ENCODE results near the gene CIAO2A.

Gene CIAO2A

GRCh38 chr15:64134345-64134829 lies 40.7 kb upstream of the CIAO2A start:
- no peak for DNase-seq (ENCODE audit: low read depth)
- no peak for TF ChIP-seq CTCF (IDR thresholded peaks at IDR 0.05; ENCODE audit: low read depth, low read length, missing control alignments)
- no peak overlapping the region for H3K4me3 ChIP-seq (ENCODE audit: low read depth, low read length)

GRCh38 chr15:64133623-64134344 lies 40.1 kb upstream of the CIAO2A start:
- no peak for DNase-seq (ENCODE audit: low read depth)
- no peak for TF ChIP-seq CTCF (IDR thresholded peaks at IDR 0.05; ENCODE audit: low read depth, low read length, missing control alignments)
- no peak overlapping the region for H3K4me3 ChIP-seq (ENCODE audit: low read depth, low read length)

- no peak overlapping the region for H3K4me3 ChIP-seq (ENCODE audit: low read depth, low read length)
- no peak for DNase-seq (ENCODE audit: low read depth)
- TF ChIP-seq CTCF (IDR thresholded peaks at IDR 0.05; ENCODE audit: low read depth, low read length, missing control alignments): no peak
Observed at GRCh38 chr15:64132217-64132616, 38.6 kb upstream of the CIAO2A start.

- DNase-seq (ENCODE audit: low read depth): no peak
- no peak for TF ChIP-seq CTCF (IDR thresholded peaks at IDR 0.05; ENCODE audit: low read depth, low read length, missing control alignments)
- H3K4me3 ChIP-seq (ENCODE audit: low read depth, low read length): no peak overlapping the region
Observed at GRCh38 chr15:64131547-64131946, 37.9 kb upstream of the CIAO2A start.

GRCh38 chr15:64130159-64130558 lies 36.5 kb upstream of the CIAO2A start:
- DNase-seq (ENCODE audit: low read depth): no peak
- H3K4me3 ChIP-seq (ENCODE audit: low read depth, low read length): no peak overlapping the region
- no peak for TF ChIP-seq CTCF (IDR thresholded peaks at IDR 0.05; ENCODE audit: low read depth, low read length, missing control alignments)

GRCh38 chr15:64127521-64128270 lies 34.1 kb upstream of the CIAO2A start:
- TF ChIP-seq CTCF (IDR thresholded peaks at IDR 0.05; ENCODE audit: low read depth, low read length, missing control alignments): no peak
- no peak overlapping the region for H3K4me3 ChIP-seq (ENCODE audit: low read depth, low read length)
- no peak for DNase-seq (ENCODE audit: low read depth)
